Calu3 (cell line): ENCODE data around the gene FCN3. TPM values are rescaled to one million over a fixed set of nuclear protein-coding genes. Genes with fewer than 3 reads are reported as not detected.

Source experiments
- BruUV-seq: library from RNA; stranded (reverse); fragments of 400-500 nt; replicated peaks from 2 replicates; lab custom pipeline; 2021; lab: Mats Ljungman, UMichigan
- CTCF ChIA-PET: fragments of 300-600 bp; sonication (Branson Sonifier 250); formaldehyde crosslinking; loops from one replicate; lab custom pipeline; 2022; ENCODE audit warnings: antibody characterized with exemption; lab: Charles Lee
- DNase-seq: peaks from one replicate; pipeline ENCODE4 v3.0.0; 2022
- H3K27ac Mint-ChIP-seq: one replicate; pipeline ENCODE4 v1.8.0; 2022; ENCODE audit warnings: mixed read lengths; ENCODE audit not compliant: unreplicated experiment
- H3K27me3 Mint-ChIP-seq: one replicate; pipeline ENCODE4 v1.8.0; 2022; ENCODE audit warnings: mixed read lengths; ENCODE audit not compliant: unreplicated experiment
- H3K36me3 Mint-ChIP-seq: one replicate; pipeline ENCODE4 v1.8.0; 2022; ENCODE audit warnings: mild to moderate bottlenecking, moderate library complexity, mixed read lengths; ENCODE audit not compliant: insufficient read depth, unreplicated experiment
- H3K4me1 Mint-ChIP-seq: one replicate; pipeline ENCODE4 v1.8.0; 2022; ENCODE audit warnings: mild to moderate bottlenecking, low read depth, mixed read lengths; ENCODE audit not compliant: unreplicated experiment
- H3K4me3 Mint-ChIP-seq: one replicate; pipeline ENCODE4 v1.8.0; 2022; ENCODE audit warnings: mild to moderate bottlenecking, low read depth, moderate library complexity, mixed read lengths; ENCODE audit not compliant: unreplicated experiment
- H3K9me3 Mint-ChIP-seq: one replicate; pipeline ENCODE4 v1.8.0; 2022; ENCODE audit warnings: low read depth, mixed read lengths; ENCODE audit not compliant: unreplicated experiment
- CTCF ChIP-seq: fragments of 200-600 bp; IDR thresholded peaks from one replicate; pipeline ENCODE4 v1.8.0; 2022; ENCODE audit warnings: antibody characterized with exemption; ENCODE audit not compliant: unreplicated experiment
- intact Hi-C: fragments of 100-400 bp; cut with micrococcal nuclease; formaldehyde crosslinking; loops from one replicate; pipeline ENCODE4 v1.10.0; 2022; ENCODE audit not compliant: unreplicated experiment
- total RNA-seq: library from RNA; stranded (reverse); gene quantifications from 2 replicates; pipeline ENCODE4 v1.2.3, GENCODE V29; 2022

FCN3 gene
- total RNA-seq, 1 experiment from 2014 or later = not detected

- CTCF ChIA-PET = interaction anchor here (2.0 kb wide), 1 partner anchor 9 kb away, joined by 5 read pairs; no protein-coding TSS in a partner anchor
- Mint-ChIP-seq H3K4me1 (no peaks in the 10 kb centered on the region), H3K36me3 (peaks cover 14% of the 10 kb centered on the region), H3K9me3 (no peaks in the 10 kb centered on the region), H3K4me3 (no peak overlapping the region), H3K27me3 (no peaks in the 10 kb centered on the region), H3K27ac (no peak overlapping the region)
- intact Hi-C loops = no loop called here
- no TSS peak for BruUV-seq
- TF ChIP-seq CTCF = no peak
- DNase-seq = no peak
These were observed 40.8 kb downstream of the FCN3 start for GRCh38 chr1:27333717-27334279.

- Mint-ChIP-seq H3K4me3 (no peak overlapping the region), H3K4me1 (peaks cover 5% of the 10 kb centered on the region), H3K36me3 (peaks cover 14% of the 10 kb centered on the region), H3K27ac (no peak overlapping the region), H3K9me3 (no peaks in the 10 kb centered on the region), H3K27me3 (no peaks in the 10 kb centered on the region)
- CTCF ChIA-PET = interaction anchor here (0.6 to 2.0 kb wide), 8 partner anchors 9 to 62 kb away, joined by 3 to 5 read pairs (median 3); no protein-coding TSS in a partner anchor
- intact Hi-C loops = no loop called here
- peak; percentile 47 for DNase-seq
- peak; percentile 60 for TF ChIP-seq CTCF
- no TSS peak for BruUV-seq
These were observed 41.9 kb downstream of the FCN3 start for GRCh38 chr1:27332536-27333281.

- CTCF ChIA-PET = interaction anchor here (0.8 to 2.0 kb wide), 5 partner anchors 11 to 63 kb away, joined by 3 to 5 read pairs (median 3); no protein-coding TSS in a partner anchor
- Mint-ChIP-seq H3K27me3 (no peaks in the 10 kb centered on the region), H3K9me3 (no peaks in the 10 kb centered on the region), H3K4me1 (peaks cover 6% of the 10 kb centered on the region), H3K36me3 (peaks cover 10% of the 10 kb centered on the region), H3K27ac (no peak overlapping the region), H3K4me3 (no peak overlapping the region)
- no peak for TF ChIP-seq CTCF
- no TSS peak for BruUV-seq
- intact Hi-C loops = no loop called here
- DNase-seq = no peak
These were observed 42.7 kb downstream of the FCN3 start for GRCh38 chr1:27331922-27332321.

- peaks cover 5% of the 10 kb centered on the region for H3K36me3 Mint-ChIP-seq
- intact Hi-C loops = no loop called here
- no peak overlapping the region for H3K4me3 Mint-ChIP-seq
- H3K27ac Mint-ChIP-seq = no peak overlapping the region
- no peak for DNase-seq
- no peaks in the 10 kb centered on the region for H3K9me3 Mint-ChIP-seq
- H3K4me1 Mint-ChIP-seq = peaks cover 6% of the 10 kb centered on the region
- H3K27me3 Mint-ChIP-seq = no peaks in the 10 kb centered on the region
- no TSS peak for BruUV-seq
- CTCF ChIA-PET = no interaction called here
- no peak for TF ChIP-seq CTCF
These were observed 43.2 kb downstream of the FCN3 start for GRCh38 chr1:27331426-27331825.
